DMS114 treated with DMSO at 0.1 percent for 48 hours (cell line): ENCODE data around the gene PTPRA.
A peak's percentile ranks its signal among the peaks of the same experiment; 100 is the strongest.
"Not testable (repeated sequence)": the region's sequence is repeated elsewhere in the genome, so short reads cannot be mapped to it uniquely, and the experiment has no call there.

Experiments used
- DNase-seq: peaks from one replicate; lab custom pipeline; 2025; ENCODE audit not compliant: unreplicated experiment; lab: John Stamatoyannopoulos, UW

Gene PTPRA

GRCh38 chr20:2987861-2988260 is 114.6 kb downstream of the PTPRA start:
- DNase-seq, result no peak

GRCh38 chr20:2991532-2991931 is 118.3 kb downstream of the PTPRA start:
- no peak for DNase-seq

- no peak for DNase-seq
These were observed 120.0 kb downstream of the PTPRA start for GRCh38 chr20:2993250-2993649.

GRCh38 chr20:2995796-2996195 is 122.5 kb downstream of the PTPRA start:
- DNase-seq, result no peak

DNA sequence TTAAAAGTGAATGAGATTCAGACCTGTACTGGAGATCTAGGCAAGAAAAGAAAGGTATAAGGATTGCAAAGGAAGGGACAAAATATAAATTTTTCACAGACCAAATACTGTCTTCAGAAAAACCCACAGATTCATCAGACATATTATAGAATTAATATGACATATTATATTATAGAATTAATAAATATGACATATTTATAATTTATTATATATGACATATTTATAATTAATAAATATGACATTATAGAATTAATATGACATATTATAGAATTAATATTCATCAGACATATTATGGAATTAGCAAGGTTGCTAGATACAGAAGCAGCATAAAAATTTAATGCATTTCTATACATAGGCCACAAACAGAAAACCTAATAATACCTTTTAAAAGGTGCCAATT is 125.4 kb downstream of the PTPRA start:
- no peak for DNase-seq

- DNase-seq, result peak; percentile 70
These were observed 127.7 kb downstream of the PTPRA start for GRCh38 chr20:3000852-3001523.

- no peak for DNase-seq
These were observed 130.1 kb downstream of the PTPRA start for GRCh38 chr20:3003416-3003815.

GRCh38 chr20:3010985-3011723 is 137.9 kb downstream of the PTPRA start:
- DNase-seq, result no peak

DNA sequence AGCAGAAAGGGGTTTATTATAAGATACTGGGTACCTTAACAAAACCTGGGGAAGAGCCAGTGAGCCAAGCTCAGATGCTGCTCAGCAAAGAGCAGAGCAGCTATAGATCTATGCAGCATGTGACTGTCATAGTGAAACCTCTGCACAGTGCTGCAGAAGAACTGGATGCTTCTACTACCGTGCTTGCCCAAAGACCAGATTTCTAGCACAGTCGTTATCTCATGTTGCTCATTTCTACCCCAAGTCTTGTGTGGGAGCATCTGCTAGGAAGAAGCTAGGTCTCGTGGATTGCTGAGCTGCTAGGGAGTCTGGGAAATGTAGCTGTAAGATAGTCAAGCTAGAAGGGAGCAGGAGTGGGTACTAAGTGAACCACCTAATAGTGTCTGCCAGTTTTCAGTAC is 138.5 kb downstream of the PTPRA start:
- DNase-seq, result no peak

- no peak for DNase-seq
These were observed 140.5 kb downstream of the PTPRA start for GRCh38 chr20:3013771-3014170.

DNA sequence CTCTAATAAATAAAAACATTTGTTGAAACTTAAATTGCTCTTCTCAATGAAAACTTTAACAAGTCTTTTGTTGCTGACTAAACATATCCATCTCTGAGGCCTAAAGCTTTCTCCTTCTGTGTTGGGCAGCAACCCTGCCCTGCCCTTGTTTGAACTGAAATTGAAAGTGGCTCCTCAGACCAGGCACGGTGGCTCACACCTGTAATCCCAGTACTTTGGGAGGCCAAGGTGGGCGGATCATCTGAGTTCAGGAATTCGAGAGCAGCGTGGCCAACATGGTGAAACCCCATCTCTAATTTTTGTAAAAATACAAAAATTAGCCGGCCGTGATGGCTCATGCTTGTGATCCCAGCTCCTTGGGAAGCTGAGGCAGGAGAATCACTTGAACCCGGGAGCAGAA is 140.9 kb downstream of the PTPRA start:
- no peak for DNase-seq

GRCh38 chr20:3014662-3015061 is 141.4 kb downstream of the PTPRA start:
- DNase-seq, result no peak

GRCh38 chr20:3015302-3015701 is 142.0 kb downstream of the PTPRA start:
- not testable (repeated sequence) for DNase-seq

DNA sequence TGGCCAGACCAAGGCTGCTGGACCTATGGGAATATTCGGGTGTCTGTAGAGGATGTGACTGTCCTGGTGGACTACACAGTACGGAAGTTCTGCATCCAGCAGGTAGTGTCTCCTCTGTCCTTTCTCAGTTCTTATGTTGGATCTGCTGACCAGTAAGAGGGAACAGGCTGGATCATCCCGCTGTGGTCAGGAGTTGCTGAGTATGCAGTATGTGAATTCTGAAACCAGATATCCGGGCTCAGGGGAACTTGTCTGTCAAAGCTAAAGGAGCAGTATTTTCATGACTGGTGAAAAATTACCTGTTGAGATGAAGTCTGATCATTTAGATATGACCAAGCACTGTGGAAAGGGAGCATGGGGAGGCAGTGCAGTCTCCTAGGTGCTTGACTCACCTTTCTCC is 148.0 kb downstream of the PTPRA start:
- no peak for DNase-seq

DNA sequence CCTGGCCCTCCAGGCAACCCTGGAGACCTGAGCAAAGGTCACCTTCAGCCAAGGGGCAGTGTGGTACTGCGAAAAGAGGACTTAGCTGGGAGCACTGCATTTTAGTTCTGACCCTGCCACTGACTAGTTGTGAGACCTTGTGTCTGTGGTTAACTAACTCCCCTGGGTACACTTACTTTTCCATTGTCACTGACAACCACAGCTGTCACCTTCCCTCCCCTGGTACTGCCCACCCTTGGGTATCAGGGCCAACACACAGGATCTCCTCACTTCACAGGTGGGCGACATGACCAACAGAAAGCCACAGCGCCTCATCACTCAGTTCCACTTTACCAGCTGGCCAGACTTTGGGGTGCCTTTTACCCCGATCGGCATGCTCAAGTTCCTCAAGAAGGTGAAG is 148.5 kb downstream of the PTPRA start:
- no peak for DNase-seq

DNA sequence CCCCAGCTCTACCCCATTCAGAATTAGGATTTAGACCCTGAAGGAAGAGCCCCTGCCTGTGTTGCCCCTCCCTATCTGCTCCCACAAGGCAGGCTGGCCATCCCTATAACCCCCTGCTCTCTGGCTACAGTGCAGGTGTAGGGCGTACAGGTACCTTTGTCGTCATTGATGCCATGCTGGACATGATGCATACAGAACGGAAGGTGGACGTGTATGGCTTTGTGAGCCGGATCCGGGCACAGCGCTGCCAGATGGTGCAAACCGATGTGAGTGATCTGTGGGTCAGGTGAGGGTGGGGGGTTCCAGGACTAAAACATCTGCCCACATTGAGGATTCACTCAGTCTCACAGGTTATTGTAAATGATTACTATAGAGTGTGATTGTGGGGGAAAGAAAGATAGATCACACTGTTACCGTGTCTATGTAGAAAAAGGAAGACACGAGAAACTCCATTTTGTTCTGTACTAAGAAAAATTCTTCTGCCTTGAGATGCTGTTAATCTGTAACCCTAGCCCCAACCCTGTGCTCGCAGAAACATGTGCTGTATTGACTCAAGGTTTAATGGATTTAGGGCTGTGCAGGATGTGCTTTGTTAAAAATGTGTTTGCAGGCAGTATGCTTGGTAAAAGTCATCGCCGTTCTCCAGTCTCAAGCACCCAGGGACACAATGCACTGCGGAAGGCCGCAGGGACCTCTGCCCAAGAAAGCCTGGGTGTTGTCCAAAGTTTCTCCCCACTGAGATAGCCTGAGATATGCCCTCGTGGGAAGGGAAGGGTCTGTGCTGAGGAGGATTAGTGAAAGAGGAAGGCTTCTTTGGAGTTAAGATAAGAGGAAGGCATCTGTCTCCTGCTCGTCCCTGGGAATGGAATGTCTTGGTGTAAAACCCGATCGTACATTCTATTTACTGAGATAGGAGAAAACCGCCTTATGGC is 149.5 kb downstream of the PTPRA start:
- DNase-seq, result not testable (repeated sequence)

DNA sequence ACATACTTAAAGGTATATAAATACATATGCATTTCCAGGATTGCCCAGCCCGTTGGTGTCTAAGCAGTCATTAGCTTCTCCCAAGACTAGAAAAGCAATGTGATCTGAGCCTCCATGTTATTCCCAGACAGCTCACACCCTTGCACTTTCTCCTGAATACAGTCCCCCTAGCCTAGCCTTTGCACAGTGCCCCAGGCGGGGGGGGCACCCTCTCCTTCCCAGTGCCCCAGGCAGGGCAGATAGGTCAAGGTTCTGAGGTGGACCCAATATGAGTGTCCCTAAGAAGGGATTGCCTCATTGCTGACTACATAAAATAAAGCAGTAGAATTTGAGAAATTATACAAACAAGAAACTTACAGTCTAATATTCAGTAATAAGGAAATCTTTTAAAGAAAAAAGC is 154.7 kb downstream of the PTPRA start:
- no peak for DNase-seq

- DNase-seq, result no peak
These were observed 158.4 kb downstream of the PTPRA start for GRCh38 chr20:3031524-3032147.

DNA sequence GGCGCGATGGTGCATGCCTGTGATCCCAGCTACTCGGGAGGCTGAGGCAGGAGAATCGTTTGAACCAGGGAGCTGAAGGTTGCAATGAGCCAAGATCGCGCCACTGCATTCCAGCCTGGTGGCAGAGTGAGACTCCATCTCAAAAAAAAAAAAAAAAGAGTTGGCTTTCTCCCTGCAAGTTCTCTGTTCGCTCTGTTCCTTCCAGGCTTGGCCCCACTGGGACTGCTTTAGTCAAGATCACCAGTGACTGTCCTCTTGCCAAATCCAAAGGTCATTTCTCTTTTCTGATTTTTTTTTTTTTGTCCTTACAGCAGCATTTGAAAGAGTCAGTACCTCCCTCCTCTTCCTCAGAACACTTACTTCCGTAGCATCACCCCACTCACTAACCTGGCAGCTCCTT is 159.3 kb downstream of the PTPRA start:
- DNase-seq, result no peak

- no peak for DNase-seq
These were observed 164.4 kb downstream of the PTPRA start for GRCh38 chr20:3037654-3038053.

GRCh38 chr20:3038454-3038853 is 165.2 kb downstream of the PTPRA start:
- DNase-seq, result no peak
